IMR-90 (cell line): ENCODE measurements around the gene ROPN1B. TPM values are rescaled to one million over a fixed set of nuclear protein-coding genes. Genes with fewer than 3 reads are reported as not detected.

Experiments used
- ATAC-seq: fragments of 200-7000 bp; cut with Tn5 transposase; 2 replicates; pipeline ENCODE4 v1.9.1; 2020; ENCODE audit warnings: low read depth, mild to moderate bottlenecking, moderate library complexity
- BruUV-seq: library from RNA; stranded (reverse); fragments of 400-500 nt; replicated peaks from 2 replicates; lab custom pipeline; 2021; lab: Mats Ljungman, UMichigan
- CTCF ChIA-PET: fragments of 300-600 bp; formaldehyde crosslinking; extraction: SDS; loops from one replicate; lab custom pipeline; 2021; ENCODE audit warnings: antibody characterized with exemption; lab: Yijun Ruan, JAX
- POLR2A ChIA-PET: fragments of 300-600 bp; sonication (Branson Sonifier 250); formaldehyde crosslinking; loops from one replicate; lab custom pipeline; 2022; ENCODE audit warnings: antibody characterized with exemption; ENCODE audit not compliant: unreplicated experiment; lab: Charles Lee
- DNase-seq: peaks from one replicate; pipeline ENCODE4 v3.0.0; 2013
- H2AFZ ChIP-seq: replicated peaks from 2 replicates; pipeline ENCODE3; 2013; ENCODE audit warnings: low read length, mild to moderate bottlenecking; ENCODE audit not compliant: poor library complexity
- H2AK5ac ChIP-seq: 2 replicates; pipeline ENCODE4 v1.6.1; 2013; ENCODE audit warnings: low read depth, low read length, inconsistent platforms
- H2AK9ac ChIP-seq: replicated peaks from 2 replicates; pipeline ENCODE3; 2013; ENCODE audit warnings: mild to moderate bottlenecking, low read depth, low read length, moderate library complexity; ENCODE audit not compliant: poor library complexity
- H2BK120ac ChIP-seq: 2 replicates; pipeline ENCODE4 v1.6.1; 2013; ENCODE audit warnings: low read depth, low read length, inconsistent platforms
- H2BK15ac ChIP-seq: 3 replicates; pipeline ENCODE4 v1.6.1; 2013; ENCODE audit warnings: low read depth, low read length, inconsistent platforms
- H2BK20ac ChIP-seq: 2 replicates; pipeline ENCODE4 v1.6.1; 2013; ENCODE audit warnings: low read depth, mild to moderate bottlenecking, inconsistent platforms, low read length, moderate library complexity
- H2BK5ac ChIP-seq: 2 replicates; pipeline ENCODE4 v1.6.1; 2013; ENCODE audit warnings: mild to moderate bottlenecking, low read depth, low read length, inconsistent platforms; ENCODE audit not compliant: poor library complexity, severe bottlenecking
- H3K14ac ChIP-seq: replicated peaks from 2 replicates; pipeline ENCODE4 v1.6.1; 2013; ENCODE audit warnings: low read depth, low read length, inconsistent platforms
- H3K18ac ChIP-seq: 2 replicates; pipeline ENCODE4 v1.6.1; 2013; ENCODE audit warnings: low read depth, low read length, control low read depth
- H3K23ac ChIP-seq: 2 replicates; pipeline ENCODE4 v1.6.1; 2013; ENCODE audit warnings: low read depth, low read length, inconsistent platforms
- H3K27ac ChIP-seq: 2 replicates; pipeline ENCODE4 v1.5.1; 2013; ENCODE audit warnings: mild to moderate bottlenecking, control low read depth, low read length; ENCODE audit not compliant: insufficient read depth
- H3K27me3 ChIP-seq: 2 replicates; pipeline ENCODE4 v1.6.1; 2013; ENCODE audit warnings: low read length; ENCODE audit not compliant: control insufficient read depth, insufficient read depth
- H3K36me3 ChIP-seq: 2 replicates; pipeline ENCODE4 v1.6.1; 2013; ENCODE audit warnings: low read length, mixed read lengths; ENCODE audit not compliant: control insufficient read depth, insufficient read depth
- H3K4ac ChIP-seq: 2 replicates; pipeline ENCODE4 v1.6.1; 2013; ENCODE audit warnings: low read depth, low read length, inconsistent platforms
- H3K4me1 ChIP-seq: 2 replicates; pipeline ENCODE4 v1.6.1; 2013; ENCODE audit warnings: low read length, mixed read lengths; ENCODE audit not compliant: control insufficient read depth, insufficient read depth
- H3K4me2 ChIP-seq: 2 replicates; pipeline ENCODE4 v1.6.1; 2013; ENCODE audit warnings: low read depth, mild to moderate bottlenecking, control low read depth, low read length, moderate library complexity
- H3K4me3 ChIP-seq: 2 replicates; pipeline ENCODE4 v1.5.1; 2013; ENCODE audit warnings: low read depth, mild to moderate bottlenecking, control low read depth, low read length, moderate library complexity; ENCODE audit not compliant: insufficient read depth
- H3K56ac ChIP-seq: 2 replicates; pipeline ENCODE4 v1.6.1; 2013; ENCODE audit warnings: low read length, inconsistent platforms; ENCODE audit not compliant: insufficient read depth; ENCODE audit errors: extremely low read depth
- H3K79me1 ChIP-seq, 2 experiments: 2 replicates each; pipeline ENCODE4 v1.6.1; 2013; ENCODE audit warnings: low read length in 2 of 2, inconsistent platforms in 1 of 2, low read depth in 1 of 2
- H3K9ac ChIP-seq: 2 replicates; pipeline ENCODE4 v1.6.1; 2013; ENCODE audit warnings: low read depth, low read length, control low read depth
- H3K9me1 ChIP-seq: 2 replicates; pipeline ENCODE4 v1.6.1; 2013; ENCODE audit warnings: low read length, inconsistent platforms; ENCODE audit not compliant: insufficient read depth
- H3K9me3 ChIP-seq: 2 replicates; pipeline ENCODE4 v1.6.1; 2013; ENCODE audit warnings: low read length; ENCODE audit not compliant: control insufficient read depth, insufficient read depth
- H4K20me1 ChIP-seq: 2 replicates; pipeline ENCODE4 v1.6.1; 2013; ENCODE audit warnings: low read length, inconsistent platforms; ENCODE audit not compliant: insufficient read depth
- H4K5ac ChIP-seq: 2 replicates; pipeline ENCODE4 v1.6.1; 2013; ENCODE audit warnings: mild to moderate bottlenecking, low read depth, low read length, control low read depth
- H4K8ac ChIP-seq, 2 experiments: 2 replicates each; pipeline ENCODE4 v1.6.1; 2013; ENCODE audit warnings: low read depth in 2 of 2, low read length in 2 of 2, control low read depth in 1 of 2, inconsistent platforms in 1 of 2
- H4K91ac ChIP-seq: 2 replicates; pipeline ENCODE4 v1.6.1; 2013; ENCODE audit warnings: low read depth, low read length, inconsistent platforms; ENCODE audit not compliant: insufficient read depth
- NFE2L2 ChIP-seq: fragments of 150-350 bp; IDR thresholded peaks from 2 replicates; pipeline ENCODE4 v1.6.1; 2016; ENCODE audit warnings: low read depth, mild to moderate bottlenecking, low read length
- WGBS, 2 experiments: methylation state at CpG; one replicate each; pipeline versions ENCODE4 v1.1.5 to v1.1.7; 2013; ENCODE audit warnings: missing lambda C conversion rate in 2 of 2; ENCODE audit not compliant: insufficient read length in 1 of 2; ENCODE audit errors: extremely low coverage in 2 of 2; 5-methylcytosine and 5-hydroxymethylcytosine counted together
- dilution Hi-C: fragments of 300-500 bp; cut with HindIII; formaldehyde crosslinking; loops from one replicate; pipeline ENCODE4 v1.14.3; 2018; ENCODE audit warnings: low sequenced_read_pairs; ENCODE audit not compliant: unreplicated experiment
- in situ Hi-C: fragments of 300-500 bp; cut with MboI; formaldehyde crosslinking; loops from 3 replicates; pipeline ENCODE4 v1.14.3; 2019; ENCODE audit warnings: low sequenced_read_pairs, inconsistent platforms, mixed read lengths
- intact Hi-C: fragments of 100-400 bp; cut with micrococcal nuclease; formaldehyde crosslinking; loops from 2 replicates; pipeline ENCODE4 v1.10.0; 2022
- polyA plus RNA-seq, 3 experiments: library from polyadenylated mRNA; depleted of rRNA; stranded (reverse); fragments of >200 nt; gene quantifications; 2 replicates each; pipeline ENCODE4 v1.2.3, GENCODE V29; 2012; ENCODE audit warnings: low replicate concordance in 1 of 3
- total RNA-seq: library from RNA; depleted of rRNA; stranded (reverse); fragments of >200 nt; gene quantifications from 2 replicates; pipeline ENCODE4 v1.2.3, GENCODE V29; 2012

Gene ROPN1B
- total and polyA plus RNA-seq, 2 of the 4 experiments (the other 2 are of a cell fraction), result not detected

DNA sequence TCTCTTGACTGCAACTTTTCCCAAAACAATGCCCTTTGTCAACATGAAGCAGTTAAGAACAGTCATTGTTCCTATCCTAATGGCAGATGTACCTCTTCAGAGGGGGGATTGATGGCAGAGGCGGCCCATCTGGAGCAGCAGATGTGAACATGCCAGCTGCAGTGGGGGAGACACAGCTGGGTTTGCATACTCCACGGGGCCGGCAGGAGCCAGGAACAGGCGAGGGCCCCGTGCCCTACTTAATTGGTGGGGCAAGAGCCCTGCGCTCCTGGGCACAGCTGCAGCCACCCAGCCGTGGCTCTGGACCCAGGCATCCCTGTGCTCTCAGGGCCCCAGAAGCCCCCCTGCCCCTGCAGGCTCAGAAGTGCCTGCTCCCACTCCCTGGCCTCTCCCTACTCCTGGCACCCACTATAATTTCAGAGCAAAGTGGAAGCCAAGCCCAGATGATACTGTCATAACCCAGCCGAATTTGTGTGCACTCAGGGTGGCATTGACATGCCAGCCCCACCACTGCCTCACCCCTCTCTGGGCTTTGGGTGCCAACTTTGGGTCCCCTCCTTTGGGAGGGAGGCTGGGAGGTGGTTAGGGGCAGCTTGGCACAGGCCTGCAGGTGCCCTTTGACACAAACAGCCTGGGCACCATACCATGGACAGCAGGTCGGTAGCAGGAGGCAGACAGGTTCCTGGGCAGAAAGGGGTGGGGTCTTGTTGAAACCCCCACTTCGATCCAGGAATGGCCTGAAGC, 34.6 kb downstream of the ROPN1B start:
- no peak overlapping the region for H4K8ac ChIP-seq
- no peak overlapping the region for H3K14ac ChIP-seq
- no peak overlapping the region for H2BK15ac ChIP-seq
- ATAC-seq (no peak), DNase-seq (no peak)
- no peak overlapping the region for H4K5ac ChIP-seq
- no peak for TF ChIP-seq NFE2L2
- no peaks in the 10 kb centered on the region for H3K9me3 ChIP-seq
- H2AFZ ChIP-seq, result no peak overlapping the region
- no TSS peak for BruUV-seq
- no peak overlapping the region for H3K27ac ChIP-seq
- H2BK20ac ChIP-seq, result no peak overlapping the region
- H3K4ac ChIP-seq, result no peak overlapping the region
- H3K27me3 ChIP-seq, result no peaks in the 10 kb centered on the region
- ChIA-PET CTCF (no interaction called here), POLR2A (no interaction called here)
- WGBS, 2 experiments, result 72% methylated on average over 4 of the region's 10 CpGs; no CpG with 5 or more reads in 1 of the 2 experiments
- H3K9ac ChIP-seq, result no peak overlapping the region
- H2BK120ac ChIP-seq, result no peak overlapping the region
- no peak overlapping the region for H3K56ac ChIP-seq
- no peak overlapping the region for H3K23ac ChIP-seq
- no peak overlapping the region for H2AK5ac ChIP-seq
- no peak overlapping the region for H2AK9ac ChIP-seq
- no peaks in the 10 kb centered on the region for H4K20me1 ChIP-seq
- H3K36me3 ChIP-seq, result peaks cover 8% of the 10 kb centered on the region
- H3K9me1 ChIP-seq, result peaks cover 8% of the 10 kb centered on the region
- H2BK5ac ChIP-seq, result no peak overlapping the region
- in situ Hi-C loops (no loop called here), intact Hi-C loops (no loop called here), dilution Hi-C loops (no loop called here)
- peaks cover 2% of the 10 kb centered on the region; the same call in 1 of the 2 replicates for H3K4me1 ChIP-seq
- H4K91ac ChIP-seq, result no peak overlapping the region
- H3K18ac ChIP-seq, result no peak overlapping the region
- no peak overlapping the region for H3K4me2 ChIP-seq
- no peaks in the 10 kb centered on the region for H3K79me1 ChIP-seq
- no peak overlapping the region for H3K4me3 ChIP-seq
